ENCODE measurements around the gene SLC26A2.
"Not testable (repeated sequence)": the region's sequence is repeated elsewhere in the genome, so short reads cannot be mapped to it uniquely, and the experiment has no call there.

The SLC26A2 gene

DNA sequence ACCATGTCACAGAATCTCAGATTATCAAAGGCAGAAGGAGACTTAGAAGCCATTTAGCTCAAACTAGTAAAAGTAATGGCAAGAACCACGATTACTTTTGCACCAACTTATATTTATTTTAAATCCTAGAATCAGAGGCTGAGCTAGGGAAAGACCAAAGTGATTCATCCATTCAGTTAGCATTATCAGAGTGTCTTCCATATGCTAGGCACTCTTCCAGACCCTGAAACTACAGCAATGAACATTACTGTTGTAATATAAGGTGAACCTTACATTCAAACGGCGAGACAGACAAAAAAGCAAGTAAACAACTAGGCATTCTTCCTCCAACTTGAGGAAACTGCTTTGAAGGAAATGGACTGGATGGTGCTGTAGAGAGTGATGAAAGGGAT, 23.9 kb upstream of the SLC26A2 start:
- in situ Hi-C loops (cut with MboI; ENCODE audit: low sequenced_read_pairs), result no loop called here

DNA sequence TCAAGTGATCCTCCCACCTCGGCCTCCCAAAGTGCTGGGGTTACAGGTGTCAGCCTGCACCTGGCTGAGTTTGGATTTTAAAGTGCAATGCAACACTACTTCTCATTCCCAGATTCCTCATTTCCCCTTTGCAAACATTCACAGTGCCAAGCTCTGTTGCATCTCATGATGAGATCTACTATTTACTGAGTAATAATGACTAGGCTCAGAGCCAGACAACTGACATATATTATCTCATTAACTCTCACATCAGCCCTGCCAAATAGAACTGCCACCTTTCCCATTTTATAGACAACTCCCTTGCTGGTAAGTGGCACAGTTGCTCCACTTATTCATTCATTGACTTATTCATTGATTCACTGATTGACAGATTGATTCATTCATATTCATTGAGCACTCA, 22.9 kb upstream of the SLC26A2 start:
- in situ Hi-C loops (cut with MboI; ENCODE audit: low sequenced_read_pairs), result no loop called here

DNA sequence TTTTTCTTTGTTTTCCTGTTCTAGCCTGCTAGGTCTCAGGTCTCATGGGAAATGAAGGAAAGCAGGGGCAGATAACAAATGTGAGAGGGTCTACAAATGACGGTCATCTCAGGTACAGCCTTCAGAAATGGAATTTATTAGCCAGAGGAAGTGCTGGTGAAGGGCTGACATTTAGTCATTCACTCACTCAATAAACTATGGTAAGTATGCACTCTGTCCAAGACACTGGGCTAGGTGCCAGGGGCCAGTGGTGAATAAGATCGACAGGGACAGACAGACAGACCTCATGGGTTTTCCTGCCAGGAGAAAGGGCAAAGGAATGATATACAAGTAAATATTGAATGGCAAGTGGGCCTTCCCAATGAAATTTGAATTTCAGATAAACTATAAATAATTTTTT, 22.3 kb upstream of the SLC26A2 start:
- in situ Hi-C loops (cut with MboI; ENCODE audit: low sequenced_read_pairs), result no loop called here

DNA sequence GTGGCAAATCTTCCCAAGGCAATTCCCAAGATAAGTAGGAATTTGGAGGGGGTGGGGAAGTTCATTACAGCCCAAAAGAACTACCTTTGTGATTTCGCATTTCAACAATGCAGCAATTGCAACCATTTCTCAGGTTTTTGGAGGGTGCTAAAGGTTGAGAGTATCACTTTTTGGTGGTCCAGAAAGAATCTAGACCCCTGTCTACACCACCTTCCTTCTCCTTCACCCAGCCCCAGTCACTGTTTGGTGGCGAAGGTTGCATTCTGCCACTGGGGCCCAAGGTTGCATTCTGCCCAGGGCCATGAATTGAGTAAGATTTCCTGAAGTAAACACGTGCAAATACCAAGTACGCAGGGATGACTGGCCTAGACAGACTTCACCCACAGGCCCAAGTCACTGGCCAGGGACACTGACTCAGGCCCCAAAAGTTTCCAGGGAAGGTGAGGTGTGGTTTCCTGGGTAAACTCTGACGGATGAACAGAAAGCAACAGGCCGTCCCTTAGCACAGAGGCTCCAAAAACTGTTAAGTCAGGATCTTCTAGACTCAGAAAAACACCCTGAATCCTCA, 21.7 kb upstream of the SLC26A2 start:
- in situ Hi-C loops (cut with MboI; ENCODE audit: low sequenced_read_pairs), result no loop called here

DNA sequence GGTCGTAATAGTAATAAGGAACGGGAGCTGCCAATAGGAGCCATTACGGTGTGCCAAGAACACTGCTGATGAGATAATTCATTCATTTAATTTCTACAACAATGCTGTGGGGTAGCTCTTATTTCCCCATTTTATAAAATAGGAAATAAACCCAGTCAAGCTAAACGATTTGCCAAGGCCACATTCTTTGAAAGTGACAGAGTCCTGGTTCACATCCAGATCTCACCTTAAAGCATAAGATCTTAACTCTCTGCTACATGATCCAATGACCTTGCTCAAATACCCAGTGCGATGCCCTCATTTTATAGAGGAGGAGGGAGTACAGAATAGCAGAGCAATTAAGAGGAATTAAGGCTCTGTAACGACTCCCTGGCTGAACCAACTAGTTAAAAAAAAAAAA, 21.0 kb upstream of the SLC26A2 start:
- in situ Hi-C loops (cut with MboI; ENCODE audit: low sequenced_read_pairs), result no loop called here

DNA sequence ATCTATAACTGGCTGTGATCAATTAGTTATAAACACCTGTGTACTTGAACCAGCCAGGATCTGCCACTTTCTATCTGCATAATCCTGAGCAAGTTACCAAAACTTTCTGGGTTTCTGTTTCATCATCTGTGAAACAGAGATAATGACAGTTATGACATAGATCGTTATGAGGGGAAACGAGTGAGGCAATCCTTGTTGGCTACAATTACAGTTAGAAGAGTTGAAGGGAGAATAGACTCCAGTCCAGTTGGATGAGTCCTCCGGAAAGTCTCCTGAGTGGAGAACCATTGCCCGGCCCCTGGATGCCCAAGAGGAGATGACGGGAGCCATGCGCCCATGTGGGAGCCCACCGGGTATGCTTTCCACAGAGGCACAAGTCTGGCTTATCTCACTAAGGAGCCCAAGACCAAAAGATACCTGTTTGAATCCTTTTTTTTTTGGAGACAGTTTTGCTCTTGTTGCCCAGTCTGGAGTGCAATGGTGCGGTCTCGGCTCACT, 20.4 kb upstream of the SLC26A2 start:
- in situ Hi-C loops (cut with MboI; ENCODE audit: low sequenced_read_pairs), result no loop called here

DNA sequence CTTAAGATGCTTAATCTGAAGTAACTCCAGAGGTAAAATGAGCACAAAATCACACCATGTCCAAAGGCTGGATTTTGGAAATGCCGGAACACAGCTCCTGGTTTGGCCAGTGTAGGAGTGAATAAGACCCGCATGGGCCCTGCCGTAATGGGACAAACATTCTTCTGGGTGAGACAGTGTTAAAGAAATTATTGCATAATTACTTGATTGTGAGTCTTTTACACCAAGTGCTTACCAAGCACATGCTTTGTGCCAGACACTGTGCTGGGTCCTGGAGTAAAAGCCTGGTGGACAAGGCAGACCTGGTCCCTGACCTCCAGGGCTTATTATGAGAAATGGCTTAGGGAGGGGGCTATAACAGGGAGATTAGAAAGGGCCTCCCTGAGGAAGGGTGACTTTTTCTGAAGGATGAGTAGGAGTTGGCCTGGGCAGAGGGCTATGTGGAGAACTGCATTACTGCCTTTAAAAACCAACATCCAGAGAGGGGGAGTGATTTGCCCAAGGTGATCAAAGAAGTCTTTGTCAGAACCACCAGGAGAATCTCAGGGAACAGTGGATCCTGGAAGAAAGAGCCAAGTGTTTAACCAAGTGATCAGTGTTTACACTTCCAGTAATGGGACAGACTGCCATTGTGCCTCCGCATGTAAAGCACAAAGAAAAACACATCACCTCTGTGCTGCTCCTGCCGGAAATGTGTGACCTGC, 19.5 kb upstream of the SLC26A2 start:
- in situ Hi-C loops (cut with MboI; ENCODE audit: low sequenced_read_pairs), result no loop called here

DNA sequence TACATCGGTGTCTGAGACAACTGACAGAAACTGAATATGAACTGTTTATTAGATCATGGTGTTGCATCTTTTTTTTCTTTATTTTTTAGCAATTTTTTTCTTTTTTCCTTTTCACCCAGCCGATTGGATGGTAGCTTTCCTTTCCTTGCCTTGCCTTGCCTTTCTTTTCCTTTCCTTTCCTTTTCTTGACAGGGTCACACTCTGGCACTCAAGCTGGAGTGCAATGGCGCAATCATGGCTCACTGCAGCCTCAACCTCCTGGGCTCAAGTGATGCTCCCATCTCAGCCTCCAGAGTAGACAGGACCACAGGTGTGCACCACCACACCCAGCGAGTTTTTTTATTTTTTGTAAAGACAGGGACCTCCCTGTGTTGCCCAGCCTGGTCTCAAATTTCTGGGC, 18.8 kb upstream of the SLC26A2 start:
- in situ Hi-C loops (cut with MboI; ENCODE audit: low sequenced_read_pairs), result no loop called here

DNA sequence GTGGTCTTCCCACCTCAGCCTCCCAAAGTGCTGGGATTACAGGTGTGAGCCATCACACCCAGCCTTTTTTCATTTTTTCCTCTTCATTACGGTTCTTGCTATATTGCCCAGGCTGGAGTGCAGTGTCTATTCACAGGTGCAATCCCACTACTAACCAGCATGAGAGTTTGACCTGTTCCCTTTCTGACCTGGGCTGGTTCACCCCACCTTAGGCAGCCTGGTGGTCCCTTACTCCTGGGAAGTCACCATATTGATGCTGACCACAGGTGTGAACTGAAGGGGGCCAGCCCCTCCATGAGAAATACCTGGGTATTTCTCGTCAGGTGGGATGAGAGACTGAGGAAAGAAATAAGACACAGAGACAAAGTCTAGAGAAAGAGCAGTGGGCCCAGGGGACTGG, 18.4 kb upstream of the SLC26A2 start:
- in situ Hi-C loops (cut with MboI; ENCODE audit: low sequenced_read_pairs), result no loop called here

DNA sequence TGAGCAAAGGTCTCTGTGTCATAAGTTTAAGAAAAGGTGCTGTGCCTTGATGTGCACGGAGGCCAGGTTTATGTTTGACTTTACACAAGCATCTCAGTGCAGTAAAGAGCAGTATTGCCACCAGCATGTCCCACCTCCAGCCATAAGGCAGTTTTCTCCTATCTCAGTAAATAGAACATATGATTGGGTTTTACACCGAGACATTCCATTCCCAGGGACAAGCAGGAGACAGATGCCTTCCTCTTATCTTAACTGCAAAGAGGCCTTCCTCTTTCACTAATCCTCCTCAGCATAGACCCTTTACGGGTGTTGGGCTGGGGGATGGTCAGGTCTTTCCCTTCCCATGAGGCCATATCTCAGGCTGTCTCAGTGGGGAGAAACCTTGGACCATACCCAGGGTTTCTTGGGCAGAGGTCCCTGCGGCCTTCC, 17.8 kb upstream of the SLC26A2 start:
- in situ Hi-C loops (cut with MboI; ENCODE audit: low sequenced_read_pairs), result not testable (repeated sequence)

DNA sequence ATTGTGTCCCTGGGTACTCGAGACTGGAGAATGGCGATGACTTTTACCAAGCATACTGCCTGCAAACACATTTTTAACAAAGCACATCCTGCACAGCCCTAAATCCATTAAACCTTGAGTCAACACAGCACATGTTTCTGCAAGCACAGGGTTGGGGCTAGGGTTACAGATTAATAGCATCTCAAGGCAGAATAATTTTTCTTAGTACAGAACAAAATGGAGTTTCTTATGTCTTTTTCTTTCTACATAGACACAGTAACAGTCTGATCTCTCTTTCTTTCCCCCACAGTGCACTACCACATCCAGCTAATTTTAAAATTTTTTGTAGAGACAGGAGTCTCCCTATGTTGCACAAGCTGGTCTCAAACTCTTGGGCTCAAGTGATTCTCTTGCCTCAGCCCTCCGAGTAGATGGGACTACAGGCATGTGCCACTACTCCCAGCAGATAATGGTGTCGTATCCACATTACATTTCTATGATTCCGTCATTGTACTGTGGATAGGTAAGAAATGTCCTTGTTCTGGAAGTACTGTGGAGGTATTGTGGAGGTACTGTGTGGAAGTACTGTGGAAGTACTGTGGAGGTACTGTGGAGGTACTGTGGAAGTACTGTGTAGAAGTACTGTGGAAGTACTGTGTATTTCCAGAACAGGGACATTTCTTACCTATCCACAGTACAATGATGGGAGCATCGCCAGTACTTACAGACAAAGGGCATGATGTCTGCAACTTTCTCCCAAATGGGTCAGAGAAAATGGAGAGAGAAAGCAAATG, 17.2 kb upstream of the SLC26A2 start:
- in situ Hi-C loops (cut with MboI; ENCODE audit: low sequenced_read_pairs), result not testable (repeated sequence)

DNA sequence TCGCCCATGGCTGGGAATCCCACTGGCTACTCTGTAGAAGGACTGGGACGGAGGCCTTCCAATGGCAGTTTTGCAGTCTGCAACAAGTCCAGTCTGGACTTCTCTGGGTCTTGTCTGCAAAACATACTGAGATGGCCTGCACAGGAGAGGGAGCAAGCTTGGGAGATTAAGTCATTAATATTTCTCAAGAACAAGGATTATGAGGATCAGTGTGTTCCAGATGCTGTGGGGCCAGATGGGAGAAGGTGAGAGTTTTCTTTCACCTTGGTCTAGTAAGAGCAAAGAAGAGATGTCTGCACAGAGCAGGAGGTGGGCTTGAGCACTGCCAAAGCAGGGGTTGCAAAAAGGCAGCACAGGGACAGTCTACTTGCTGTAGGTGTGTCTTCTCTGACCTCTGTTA, 15.9 kb upstream of the SLC26A2 start, which contains the start of gene PDE6A:
PDE6A (minus strand) TSS at position 128 of the 400 bp plus-strand sequence; CDS start at position 8, 120 bp downstream.
- in situ Hi-C loops (cut with MboI; ENCODE audit: low sequenced_read_pairs), result no loop called here

DNA sequence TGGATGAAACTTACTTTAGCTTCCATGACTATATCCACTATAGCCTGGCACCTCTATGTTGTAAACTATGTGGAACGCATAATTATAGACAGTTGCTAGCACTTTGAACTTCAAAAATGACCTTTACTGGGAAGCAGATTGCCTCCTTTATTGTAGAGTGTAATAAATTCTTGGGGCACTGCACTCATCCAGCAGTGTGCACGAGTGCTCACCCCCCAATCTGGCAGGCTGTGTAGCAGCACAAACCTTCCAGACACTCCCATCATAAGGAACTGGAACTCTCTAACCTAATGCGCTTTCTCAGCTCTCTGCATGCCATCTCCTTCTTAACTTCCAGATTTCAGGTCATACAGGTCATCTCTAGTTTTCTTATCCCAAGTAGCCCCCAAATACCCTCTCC, 14.4 kb upstream of the SLC26A2 start:
- in situ Hi-C loops (cut with MboI; ENCODE audit: low sequenced_read_pairs), result no loop called here

DNA sequence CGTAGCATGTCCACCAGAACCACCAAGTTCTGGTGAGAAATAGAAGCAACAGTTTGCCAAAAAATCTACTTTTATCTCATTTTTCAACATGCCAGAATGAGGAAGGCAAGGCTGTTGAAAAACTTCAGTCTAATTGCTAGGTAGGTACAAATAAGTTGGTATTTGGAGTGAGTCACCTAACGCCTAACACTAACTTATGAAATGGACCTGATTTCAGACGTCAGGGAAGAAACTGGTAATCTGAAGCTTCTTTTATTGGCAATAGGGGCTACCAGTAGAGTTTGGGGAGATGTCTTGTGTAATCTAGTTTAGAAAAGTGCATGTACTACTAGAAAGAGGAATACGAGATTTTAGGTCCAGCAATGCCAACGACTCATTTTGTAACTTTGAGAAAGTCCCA, 11.6 kb upstream of the SLC26A2 start:
- in situ Hi-C loops (cut with MboI; ENCODE audit: low sequenced_read_pairs), result no loop called here

DNA sequence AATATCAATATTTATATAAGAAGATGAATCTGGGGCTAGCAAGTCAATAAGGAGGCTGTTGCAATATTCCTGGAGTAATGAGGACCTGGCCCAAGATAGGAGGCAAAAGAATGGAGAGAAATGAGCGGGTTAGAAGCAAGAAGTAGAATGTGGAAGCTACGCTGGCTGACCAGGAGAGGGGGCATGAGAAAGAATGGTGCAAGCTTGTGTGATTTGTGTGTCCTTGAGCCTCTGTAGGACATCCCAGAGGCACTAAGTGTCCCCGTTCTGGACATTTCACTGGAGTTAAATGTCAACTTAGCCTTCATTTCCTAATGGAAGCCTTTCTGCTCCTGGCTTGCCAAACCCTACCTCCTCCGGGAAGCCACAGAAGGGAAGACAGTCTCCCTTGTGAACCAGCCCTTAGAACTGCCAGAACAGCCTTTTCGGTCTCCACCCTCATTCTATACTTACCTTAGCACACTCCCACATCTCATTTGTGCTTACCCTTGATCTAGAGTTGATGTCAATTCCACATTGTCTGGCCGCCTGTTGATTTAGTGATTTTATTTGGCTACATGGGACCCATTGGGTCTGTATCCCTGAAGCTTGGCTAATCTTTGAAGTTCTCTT, 9.3 kb upstream of the SLC26A2 start:
- in situ Hi-C loops (cut with MboI; ENCODE audit: low sequenced_read_pairs), result no loop called here

DNA sequence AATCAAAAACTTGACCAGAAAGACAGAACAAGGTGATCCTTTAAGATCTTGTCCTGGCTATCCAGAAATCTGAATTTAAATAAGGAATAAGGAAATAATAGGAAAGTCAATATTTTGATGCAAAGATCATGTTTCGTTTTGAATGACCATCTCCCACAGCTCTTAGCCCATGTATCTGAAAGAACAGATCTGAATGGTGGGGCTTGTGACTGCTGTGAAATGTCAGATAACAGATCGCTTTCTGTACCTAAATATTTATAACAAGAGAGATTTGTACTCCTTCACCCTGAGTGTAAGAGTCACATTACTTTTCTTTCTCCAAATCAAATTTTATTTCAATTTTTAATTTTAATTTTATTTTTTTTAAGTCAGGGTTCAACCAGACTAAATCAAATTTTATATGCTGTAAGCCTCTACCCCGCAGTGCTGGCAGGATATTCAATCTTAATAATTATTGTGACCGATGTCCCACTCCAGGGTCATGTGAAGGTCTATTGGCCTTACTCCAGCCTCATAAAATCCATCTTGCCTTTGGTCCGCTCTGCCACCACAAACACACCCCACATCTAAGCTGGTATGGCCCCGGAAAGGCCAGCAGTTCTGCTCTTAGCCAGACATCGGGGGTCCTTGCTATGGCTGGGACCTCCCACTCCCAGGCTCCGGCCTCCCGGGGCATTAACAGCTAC, 7.0 kb upstream of the SLC26A2 start:
- in situ Hi-C loops (cut with MboI; ENCODE audit: low sequenced_read_pairs), result no loop called here

DNA sequence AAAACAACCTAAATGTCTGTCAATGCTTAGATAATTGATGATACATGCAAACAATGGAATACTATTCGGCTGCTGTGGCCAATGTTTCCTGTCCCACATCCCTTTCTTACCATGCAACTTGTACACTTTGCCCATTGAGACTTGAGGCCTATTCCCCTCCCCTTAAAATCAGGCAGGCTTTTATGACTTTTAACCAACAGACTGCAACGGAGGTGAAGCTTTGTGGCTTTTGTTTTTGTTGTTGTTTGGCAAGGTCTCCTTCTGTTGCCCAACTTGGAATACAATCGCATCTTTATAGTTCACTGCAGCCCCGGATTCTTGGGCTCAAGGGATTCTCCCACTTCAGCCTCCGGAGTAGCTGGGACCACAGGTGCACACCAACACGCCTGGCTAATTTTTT, 5.8 kb upstream of the SLC26A2 start:
- in situ Hi-C loops (cut with MboI; ENCODE audit: low sequenced_read_pairs), result no loop called here

DNA sequence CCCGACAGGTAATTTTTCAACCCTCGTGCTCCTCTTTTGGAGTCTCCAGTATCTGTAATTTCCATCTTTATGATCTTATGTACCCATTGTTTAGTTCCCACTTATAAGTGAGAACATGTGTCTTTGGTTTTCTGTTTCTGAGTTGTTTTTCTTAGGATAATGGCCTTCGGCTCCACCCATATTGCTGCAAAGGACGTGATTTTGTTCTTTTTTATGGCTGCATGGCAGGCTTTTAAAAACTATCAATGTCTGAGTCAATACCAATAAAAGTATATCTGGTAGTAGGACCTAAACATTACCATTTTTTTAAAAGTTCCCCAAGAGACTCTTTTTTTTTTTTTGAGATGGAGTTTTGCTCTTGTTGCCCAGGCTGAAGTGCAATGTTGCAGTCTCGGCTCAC, 3.9 kb upstream of the SLC26A2 start:
- in situ Hi-C loops (cut with MboI; ENCODE audit: low sequenced_read_pairs), result no loop called here

DNA sequence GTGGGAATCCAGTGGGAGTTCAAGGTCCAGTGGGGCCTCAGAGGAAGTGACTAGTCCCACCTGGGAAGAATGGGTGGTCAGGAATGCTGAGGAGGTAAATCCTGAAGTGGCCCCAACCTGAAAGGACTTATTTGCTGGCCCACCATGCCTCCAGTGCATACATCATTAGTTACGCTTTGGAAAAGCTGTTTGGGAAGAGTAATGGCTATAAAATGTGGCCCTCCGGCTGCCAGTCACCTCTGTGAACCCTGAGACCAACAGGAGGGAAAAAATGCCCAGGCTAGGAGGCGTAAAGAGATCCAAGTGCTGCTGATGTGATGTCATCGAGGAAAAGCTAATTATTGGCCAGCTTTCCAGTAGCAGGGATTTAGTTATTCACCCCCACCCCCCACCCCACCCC, 2.7 kb upstream of the SLC26A2 start:
- in situ Hi-C loops (cut with MboI; ENCODE audit: low sequenced_read_pairs), result no loop called here

DNA sequence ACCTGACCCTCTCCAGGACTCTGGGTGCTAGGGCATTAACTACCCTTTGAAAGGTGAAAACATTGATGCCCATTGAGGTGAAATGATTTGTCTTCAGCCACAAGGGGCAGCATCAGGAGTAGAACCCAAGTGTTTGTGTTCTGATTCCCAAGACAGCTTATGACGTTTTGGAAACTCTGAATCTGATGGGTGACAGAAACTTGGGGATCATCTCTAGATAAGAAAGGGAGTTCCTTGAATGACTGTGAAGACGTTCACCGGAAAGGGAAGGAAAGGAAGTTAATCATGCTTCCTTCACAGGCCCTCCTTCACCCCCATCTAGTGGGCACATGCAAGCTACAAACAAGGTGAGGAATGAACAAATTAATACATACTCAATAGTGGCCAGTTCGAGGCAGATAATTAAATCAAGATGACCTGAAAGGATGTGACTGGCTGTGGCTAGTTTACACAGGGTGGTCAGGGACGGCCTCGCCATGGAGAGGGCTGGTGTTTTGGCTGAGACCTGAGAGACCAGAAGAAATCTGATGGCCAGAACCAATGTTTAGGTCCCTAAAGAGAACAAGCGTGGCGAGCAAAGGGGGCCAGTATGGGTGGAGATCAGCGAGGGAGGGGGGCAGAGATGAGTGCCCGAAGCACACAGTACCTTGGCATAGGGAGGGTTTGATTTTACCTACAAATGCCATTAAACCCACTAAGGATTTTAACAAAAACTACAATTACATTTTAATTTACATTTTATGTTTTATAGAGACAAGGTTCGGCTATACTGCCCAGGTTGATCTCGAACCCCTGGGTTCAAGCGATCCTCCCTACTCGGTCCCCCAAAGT, 937 bp upstream of the SLC26A2 start:
- in situ Hi-C loops (cut with MboI; ENCODE audit: low sequenced_read_pairs), result loop anchor here (10.0 kb wide), 1 partner anchor 105 kb away; no protein-coding TSS in a partner anchor

Measured in HL-60/S4 treated with phorbol 12-myristate 13-acetate at 8.2 ng/mL for 4 days and 3 days (cell line).